GM21619 (cell line): ENCODE data around the gene KLK10.
"Not testable (repeated sequence)": the region's sequence is repeated elsewhere in the genome, so short reads cannot be mapped to it uniquely, and the experiment has no call there.

ENCODE experiments used
- ATAC-seq: cut with Tn5 transposase; IDR thresholded peaks from one replicate; pipeline ENCODE4 v1.9.1; 2021; ENCODE audit not compliant: unreplicated experiment

The KLK10 gene

GRCh38 chr19:50972795-50973376 lies 46.6 kb downstream of the KLK10 start:
- no peak for ATAC-seq

- ATAC-seq = not testable (repeated sequence)
Observed at GRCh38 chr19:50969810-50970209, 49.7 kb downstream of the KLK10 start.

- ATAC-seq = no peak
Observed at GRCh38 chr19:50969413-50969760, 50.1 kb downstream of the KLK10 start, which contains the start of gene KLK6. Gene KLK6 (minus strand): TSS chr19:50969591. CDS start chr19:50968104, 1,487 bp downstream.

GRCh38 chr19:50968716-50969412 lies 50.6 kb downstream of the KLK10 start:
- ATAC-seq = no peak

- ATAC-seq = no peak
Observed at GRCh38 chr19:50967929-50968715, 51.4 kb downstream of the KLK10 start.

GRCh38 chr19:50964266-50964665 lies 55.2 kb downstream of the KLK10 start:
- ATAC-seq = no peak

- ATAC-seq = no peak
Observed at GRCh38 chr19:50963381-50963780, 56.1 kb downstream of the KLK10 start.
